ENCODE results near the gene ZAP70.

The ZAP70 gene

GRCh38 chr2:97716695-97717612 is 3.6 kb downstream of the ZAP70 start:
- Mint-ChIP-seq H3K4me1 (peaks cover 84% of the 10 kb centered on the region), H3K4me3 (no peak overlapping the region), H3K9me3 (no peaks in the 10 kb centered on the region), H3K27ac (peak overlapping the region; percentile 96), H3K27me3 (ENCODE audit: low read depth, poor library complexity) (peaks cover 12% of the 10 kb centered on the region), H3K36me3 (ENCODE audit: low read depth) (no peaks in the 10 kb centered on the region)
- DNase-seq = no peak
- TF ChIP-seq, protein P1, sequence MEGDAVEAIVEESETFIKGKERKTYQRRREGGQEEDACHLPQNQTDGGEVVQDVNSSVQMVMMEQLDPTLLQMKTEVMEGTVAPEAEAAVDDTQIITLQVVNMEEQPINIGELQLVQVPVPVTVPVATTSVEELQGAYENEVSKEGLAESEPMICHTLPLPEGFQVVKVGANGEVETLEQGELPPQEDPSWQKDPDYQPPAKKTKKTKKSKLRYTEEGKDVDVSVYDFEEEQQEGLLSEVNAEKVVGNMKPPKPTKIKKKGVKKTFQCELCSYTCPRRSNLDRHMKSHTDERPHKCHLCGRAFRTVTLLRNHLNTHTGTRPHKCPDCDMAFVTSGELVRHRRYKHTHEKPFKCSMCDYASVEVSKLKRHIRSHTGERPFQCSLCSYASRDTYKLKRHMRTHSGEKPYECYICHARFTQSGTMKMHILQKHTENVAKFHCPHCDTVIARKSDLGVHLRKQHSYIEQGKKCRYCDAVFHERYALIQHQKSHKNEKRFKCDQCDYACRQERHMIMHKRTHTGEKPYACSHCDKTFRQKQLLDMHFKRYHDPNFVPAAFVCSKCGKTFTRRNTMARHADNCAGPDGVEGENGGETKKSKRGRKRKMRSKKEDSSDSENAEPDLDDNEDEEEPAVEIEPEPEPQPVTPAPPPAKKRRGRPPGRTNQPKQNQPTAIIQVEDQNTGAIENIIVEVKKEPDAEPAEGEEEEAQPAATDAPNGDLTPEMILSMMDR (IDR thresholded peaks at IDR 0.05) = no peak

- Mint-ChIP-seq H3K36me3 (ENCODE audit: low read depth) (no peaks in the 10 kb centered on the region), H3K27ac (peak overlapping the region; percentile 96)
Observed at GRCh38 chr2:97717613-97717995, 4.2 kb downstream of the ZAP70 start.

DNA sequence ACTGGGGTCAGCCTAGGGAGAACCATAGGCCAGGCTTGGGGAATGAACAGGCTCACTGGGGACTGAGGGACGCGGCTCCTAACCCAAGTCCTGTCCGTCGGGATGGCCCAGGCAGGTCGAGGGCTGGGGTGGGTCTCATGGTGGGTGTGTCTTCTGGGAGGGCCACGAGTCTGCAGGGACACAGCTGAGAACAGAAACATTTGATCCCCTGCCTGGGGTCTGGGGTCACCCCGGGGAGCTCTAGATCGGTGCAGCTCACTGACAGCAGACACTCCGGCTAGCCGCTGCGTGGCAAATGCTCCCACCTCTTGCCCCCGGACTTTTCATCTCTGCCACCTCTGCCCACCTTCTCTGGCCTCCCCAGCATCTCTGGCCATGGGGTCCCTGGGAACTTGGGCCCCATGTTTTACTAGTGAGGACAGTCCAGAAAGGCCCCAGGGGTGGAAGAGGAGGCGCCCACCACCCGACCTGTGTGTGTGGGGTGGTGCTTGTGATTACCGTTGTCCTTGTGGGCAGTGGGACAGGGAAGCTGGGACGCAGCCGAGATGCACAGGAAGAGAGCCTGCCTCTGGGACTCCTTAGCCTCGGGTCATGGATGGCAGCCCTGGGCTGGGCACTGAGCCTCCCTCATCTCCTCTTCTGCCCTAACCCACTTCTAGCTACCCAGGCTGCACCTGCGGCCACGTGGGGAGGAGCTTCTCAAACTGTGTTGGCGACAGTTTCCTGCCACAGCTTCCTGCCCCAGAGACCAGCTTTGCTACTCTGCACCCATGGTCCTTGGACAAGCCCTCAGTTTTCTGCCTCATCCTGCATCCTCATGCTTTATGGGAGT is 4.9 kb downstream of the ZAP70 start:
- H3K27me3 Mint-ChIP-seq (ENCODE audit: low read depth, poor library complexity) = peaks cover 12% of the 10 kb centered on the region
- H3K4me3 Mint-ChIP-seq = no peak overlapping the region
- H3K27ac Mint-ChIP-seq = peak overlapping the region; percentile 96
- H3K4me1 Mint-ChIP-seq = peaks cover 75% of the 10 kb centered on the region
- TF ChIP-seq, protein P1 (IDR thresholded peaks at IDR 0.05) = no peak
- no peaks in the 10 kb centered on the region for H3K36me3 Mint-ChIP-seq (ENCODE audit: low read depth)
- DNase-seq = no peak
- no peaks in the 10 kb centered on the region for H3K9me3 Mint-ChIP-seq

More at GRCh38 chr2:97717613-97717995, 4.2 kb downstream of the ZAP70 start:
- H3K9me3 Mint-ChIP-seq = no peaks in the 10 kb centered on the region
- no peak overlapping the region for H3K4me3 Mint-ChIP-seq
- TF ChIP-seq, protein P1 (IDR thresholded peaks at IDR 0.05) = no peak
- DNase-seq = no peak
- H3K4me1 Mint-ChIP-seq = peaks cover 78% of the 10 kb centered on the region
- H3K27me3 Mint-ChIP-seq (ENCODE audit: low read depth, poor library complexity) = peaks cover 12% of the 10 kb centered on the region

DNA sequence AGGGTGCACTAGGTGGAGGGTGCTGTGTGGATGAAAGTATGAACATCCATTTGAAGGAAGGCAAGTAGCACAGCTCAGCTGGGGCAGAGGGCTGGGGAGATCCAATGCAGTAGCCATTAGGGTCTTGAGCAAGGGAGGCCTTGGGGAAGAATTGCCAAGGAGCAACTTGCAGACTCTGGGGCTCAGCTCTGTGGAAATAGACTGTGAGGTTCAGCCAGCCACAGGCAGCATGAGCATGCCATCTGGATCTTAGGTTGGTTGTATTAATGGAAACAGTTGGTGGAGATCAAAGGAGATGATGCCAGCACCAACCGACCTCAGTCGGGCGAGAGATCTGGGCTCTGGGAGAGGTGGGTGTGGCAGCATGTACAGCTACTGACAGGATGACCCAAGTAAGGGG is 5.6 kb downstream of the ZAP70 start:
- Mint-ChIP-seq H3K9me3 (no peaks in the 10 kb centered on the region), H3K36me3 (ENCODE audit: low read depth) (no peaks in the 10 kb centered on the region), H3K27ac (no peak overlapping the region), H3K4me1 (peaks cover 68% of the 10 kb centered on the region), H3K27me3 (ENCODE audit: low read depth, poor library complexity) (peaks cover 12% of the 10 kb centered on the region), H3K4me3 (no peak overlapping the region)
- no peak for DNase-seq
- TF ChIP-seq, protein P1 (IDR thresholded peaks at IDR 0.05) = no peak

DNA sequence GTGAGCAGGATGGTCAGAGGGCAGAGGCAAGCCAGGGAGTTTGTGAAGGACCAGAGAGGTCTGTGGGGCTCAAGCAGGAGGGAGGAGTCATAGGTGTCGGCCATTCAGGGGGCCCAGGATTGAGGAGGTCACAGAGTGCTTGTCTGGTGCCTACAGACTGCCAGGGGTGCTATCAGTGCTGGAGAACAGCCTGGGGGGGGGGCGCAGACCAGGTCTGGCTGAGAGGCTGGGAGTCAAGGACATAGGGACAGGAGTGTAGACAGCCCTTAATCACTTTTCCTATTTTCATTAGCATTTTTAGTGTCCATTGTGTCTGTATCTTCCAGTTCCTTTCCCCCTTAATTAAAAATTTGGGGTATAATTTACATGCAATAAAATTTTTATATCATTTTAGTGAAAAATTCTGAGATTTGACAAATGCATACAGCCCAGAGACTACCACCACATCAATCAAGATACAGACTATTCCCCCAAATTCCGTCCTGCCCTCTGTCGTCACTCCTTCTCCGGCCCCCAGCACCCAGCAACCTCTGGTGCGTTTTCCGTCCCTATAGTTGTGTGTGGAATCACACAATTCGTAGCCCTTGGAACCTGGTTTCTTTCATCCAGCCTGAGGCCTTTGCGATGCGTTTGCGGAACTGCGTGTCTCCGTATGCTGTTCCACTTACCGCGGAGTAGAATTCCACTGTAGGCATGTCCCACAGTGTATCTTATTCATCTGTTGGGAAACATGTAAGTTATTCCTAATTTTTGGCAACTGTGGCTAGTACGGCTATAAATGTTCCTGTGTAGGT is 6.2 kb downstream of the ZAP70 start:
- no peaks in the 10 kb centered on the region for H3K9me3 Mint-ChIP-seq
- peaks cover 12% of the 10 kb centered on the region for H3K27me3 Mint-ChIP-seq (ENCODE audit: low read depth, poor library complexity)
- DNase-seq = no peak
- H3K4me1 Mint-ChIP-seq = peaks cover 62% of the 10 kb centered on the region
- TF ChIP-seq, protein P1 (IDR thresholded peaks at IDR 0.05) = no peak
- H3K27ac Mint-ChIP-seq = peak overlapping the region; percentile 34
- H3K36me3 Mint-ChIP-seq (ENCODE audit: low read depth) = no peaks in the 10 kb centered on the region
- no peak overlapping the region for H3K4me3 Mint-ChIP-seq
